HG03378 (cell line): ENCODE results near the gene EFL1.
A peak's percentile ranks its signal among the peaks of the same experiment; 100 is the strongest.
"Not testable (repeated sequence)": the region's sequence is repeated elsewhere in the genome, so short reads cannot be mapped to it uniquely, and the experiment has no call there.

Experiments
- ATAC-seq: cut with Tn5 transposase; IDR thresholded peaks from one replicate; pipeline ENCODE4 v1.9.1; 2021; ENCODE audit warnings: mild to moderate bottlenecking, moderate library complexity; ENCODE audit not compliant: unreplicated experiment

Gene EFL1

DNA sequence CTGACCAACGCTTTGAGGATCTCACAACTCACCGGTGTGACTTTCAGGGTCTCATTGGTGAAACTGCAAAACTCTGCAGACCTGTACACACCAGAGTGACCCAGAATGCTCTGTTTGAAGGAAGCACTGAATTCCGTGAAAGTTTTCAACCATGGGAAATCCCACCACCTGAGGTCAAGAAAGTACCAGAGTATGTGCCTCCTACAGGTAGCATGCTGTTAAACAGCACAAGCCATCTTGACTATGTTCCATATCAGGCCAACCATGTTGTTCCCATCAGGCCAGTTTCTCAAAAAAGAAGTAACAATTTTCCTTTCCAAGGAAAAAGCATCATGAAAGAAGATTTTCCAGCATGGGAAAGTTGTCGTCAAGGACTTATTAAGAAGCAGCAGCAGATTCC is 19.9 kb upstream of the EFL1 start:
- not testable (repeated sequence) for ATAC-seq

DNA sequence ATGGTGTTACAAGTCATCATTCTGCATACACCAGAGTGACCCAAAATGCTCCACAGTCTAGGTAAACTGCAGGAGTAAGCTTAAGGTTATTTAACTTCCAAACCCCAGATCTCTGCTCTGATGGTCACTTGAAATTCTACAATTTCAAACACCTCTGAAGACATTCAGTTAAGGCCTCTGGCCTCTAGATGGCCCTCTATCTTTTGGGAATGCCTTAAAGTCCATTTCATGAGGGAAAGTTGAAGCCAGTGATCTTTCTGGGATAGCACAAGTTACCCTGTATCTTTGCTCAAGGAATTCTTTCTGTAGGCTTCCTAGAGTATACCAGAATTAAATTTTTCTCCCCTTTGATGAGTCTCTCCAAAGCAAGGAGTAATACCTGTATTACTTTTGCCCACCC is 18.7 kb upstream of the EFL1 start:
- not testable (repeated sequence) for ATAC-seq

GRCh38 chr15:82275410-82275809 is 12.9 kb upstream of the EFL1 start:
- no peak for ATAC-seq

DNA sequence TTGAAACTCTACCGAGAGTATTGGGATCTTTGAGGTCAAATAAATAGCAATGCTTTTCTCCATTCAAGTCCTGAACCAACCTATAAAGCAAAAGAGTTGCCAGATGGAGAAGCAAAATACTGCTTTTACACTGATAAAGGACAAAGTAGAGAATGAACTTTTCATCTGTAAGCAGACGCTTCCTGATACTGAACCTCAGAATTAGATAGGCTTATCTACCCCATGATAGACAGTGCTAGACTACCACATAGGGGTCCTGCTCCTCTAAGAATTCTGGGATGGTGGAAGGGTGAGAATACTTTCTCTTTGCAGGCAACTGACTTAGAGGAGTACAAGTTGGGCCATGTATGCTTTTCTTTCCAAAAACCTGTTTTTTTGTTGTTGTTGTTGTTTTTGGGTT is 9.6 kb upstream of the EFL1 start:
- ATAC-seq = no peak

GRCh38 chr15:82268454-82268853 is 5.9 kb upstream of the EFL1 start:
- ATAC-seq = not testable (repeated sequence)

DNA sequence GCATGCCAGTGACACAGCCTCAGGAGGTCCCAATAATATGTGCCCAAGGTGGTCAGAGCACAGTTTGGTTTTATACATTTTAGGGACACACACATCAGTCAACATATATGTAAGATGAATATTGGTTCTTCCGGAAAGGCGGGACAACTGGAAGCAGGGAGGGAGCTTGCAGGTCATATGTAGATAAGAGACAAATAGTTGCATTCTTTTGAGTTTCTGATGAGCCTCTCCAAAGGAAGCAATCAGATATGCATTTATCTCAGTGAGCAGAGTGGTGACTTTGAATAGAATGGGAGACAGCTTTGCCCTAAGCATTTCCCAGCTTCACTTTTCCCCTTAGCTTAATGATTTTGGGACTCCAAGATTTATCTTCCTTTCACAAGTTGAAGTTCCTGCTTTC is 4.6 kb upstream of the EFL1 start:
- not testable (repeated sequence) for ATAC-seq

- ATAC-seq = no peak
These were observed 816 bp upstream of the EFL1 start for GRCh38 chr15:82263350-82263749.

GRCh38 chr15:82261566-82262421 is 740 bp downstream of the EFL1 start:
- ATAC-seq = peak; percentile 29

GRCh38 chr15:82248261-82248660 is 14.3 kb downstream of the EFL1 start:
- not testable (repeated sequence) for ATAC-seq

DNA sequence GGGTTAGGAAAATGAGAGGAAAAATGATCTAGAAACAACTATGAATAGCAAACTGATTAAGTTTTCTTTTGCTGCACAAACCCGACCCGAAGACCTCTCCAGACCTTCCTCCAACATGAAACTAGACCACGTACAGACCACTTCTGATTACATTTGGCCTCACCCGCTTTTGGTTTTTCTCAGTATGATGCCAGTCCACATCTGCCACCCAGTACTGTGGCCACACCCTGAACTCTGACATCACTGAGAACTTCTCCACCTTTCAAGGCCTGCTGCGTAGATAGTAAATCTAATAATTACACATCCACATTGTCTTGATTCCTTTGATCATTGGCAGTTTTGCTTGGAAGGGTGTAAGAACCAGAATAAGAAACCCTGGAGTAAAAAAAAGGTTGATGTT is 16.6 kb downstream of the EFL1 start:
- not testable (repeated sequence) for ATAC-seq

- ATAC-seq = not testable (repeated sequence)
These were observed 18.9 kb downstream of the EFL1 start for GRCh38 chr15:82243644-82244043.

DNA sequence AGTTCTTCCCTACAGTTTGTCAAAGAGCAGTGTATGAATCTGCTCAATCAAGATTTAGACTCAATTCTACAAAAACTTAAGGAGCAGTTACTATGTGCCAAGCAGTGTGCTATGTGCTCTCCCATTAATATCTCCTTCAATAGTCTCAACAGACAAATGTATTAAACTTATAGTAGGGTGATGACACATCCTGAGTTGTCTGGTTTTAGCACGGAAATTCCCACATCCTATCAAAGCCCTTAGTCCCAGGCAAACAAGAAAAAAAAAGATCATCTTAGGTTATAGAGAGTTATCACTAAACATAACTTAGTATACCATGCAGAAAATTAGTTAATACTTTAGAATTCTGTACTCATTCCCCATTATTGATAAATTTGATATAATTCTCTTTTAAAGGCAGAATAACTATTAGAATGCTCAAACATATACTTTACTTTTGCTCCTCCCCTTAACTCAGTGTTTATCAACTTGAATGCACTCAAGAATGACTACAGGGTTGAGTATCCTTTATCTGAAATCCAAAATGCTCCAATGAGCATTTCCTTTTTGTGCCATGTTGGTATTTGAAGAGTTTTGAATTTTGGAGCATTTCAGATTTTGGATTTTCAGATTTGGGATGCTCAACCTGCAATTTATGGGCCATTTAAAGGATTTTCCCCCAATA is 20.6 kb downstream of the EFL1 start:
- ATAC-seq = not testable (repeated sequence)

DNA sequence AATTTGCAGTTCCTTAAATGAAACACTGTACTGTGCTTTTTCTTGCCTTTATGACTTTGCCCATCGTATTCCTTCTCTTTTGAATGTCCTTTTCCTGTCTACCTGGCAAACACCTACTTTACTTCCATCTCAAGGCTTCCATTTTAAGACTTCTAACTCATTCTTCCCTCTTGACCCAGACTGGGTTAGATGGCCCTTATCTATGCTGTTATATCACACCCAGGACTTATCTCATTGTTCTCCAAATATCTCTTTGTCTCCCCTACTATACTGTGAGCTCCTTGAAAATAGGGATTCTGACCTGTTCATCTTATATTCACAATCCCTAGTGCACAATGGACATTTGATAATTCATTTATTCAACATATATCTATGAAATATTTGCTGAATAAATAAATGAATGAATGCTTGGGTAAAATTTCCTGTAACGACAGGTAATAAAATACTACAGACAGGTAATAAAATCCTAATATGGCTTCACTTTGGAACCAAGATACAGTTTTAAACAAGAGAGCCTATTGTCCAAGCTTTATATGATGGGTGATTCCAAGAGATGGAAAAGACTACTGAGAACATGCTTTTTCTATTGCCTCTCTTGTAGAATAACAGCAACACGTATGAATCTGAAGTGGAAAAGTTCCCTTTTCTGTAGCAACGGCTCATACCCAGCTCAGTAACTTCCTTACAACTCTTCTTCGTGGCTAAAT is 22.7 kb downstream of the EFL1 start:
- no peak for ATAC-seq

DNA sequence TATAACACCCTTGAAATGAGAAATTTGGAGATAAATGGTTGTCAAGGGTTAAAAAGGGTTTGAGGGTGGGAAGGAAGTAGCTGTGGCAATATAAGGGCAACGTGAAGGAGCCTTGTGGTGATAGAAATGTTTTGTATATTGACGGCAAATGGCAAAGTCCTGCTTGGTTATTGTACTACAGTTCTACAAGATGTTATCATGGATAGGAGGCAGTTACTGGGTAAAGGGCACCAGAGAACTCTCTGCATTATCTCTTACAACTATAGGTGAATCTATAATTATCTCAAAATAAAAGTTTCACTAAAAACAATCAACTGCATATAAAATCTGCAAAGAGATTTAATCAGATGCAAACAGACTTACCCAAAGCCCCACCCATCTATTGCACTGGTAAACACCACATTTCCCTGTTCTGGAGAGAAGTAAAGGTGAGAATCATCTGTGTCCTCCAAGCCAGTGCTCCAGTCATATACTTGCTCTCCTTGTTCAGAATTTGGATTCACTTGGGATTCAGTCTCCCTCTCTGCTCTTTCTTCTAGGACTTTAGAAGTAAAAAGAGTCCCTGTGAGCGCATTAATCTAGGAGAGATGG is 24.5 kb downstream of the EFL1 start:
- not testable (repeated sequence) for ATAC-seq

- ATAC-seq = no peak
These were observed 30.7 kb downstream of the EFL1 start for GRCh38 chr15:82231842-82232241.

DNA sequence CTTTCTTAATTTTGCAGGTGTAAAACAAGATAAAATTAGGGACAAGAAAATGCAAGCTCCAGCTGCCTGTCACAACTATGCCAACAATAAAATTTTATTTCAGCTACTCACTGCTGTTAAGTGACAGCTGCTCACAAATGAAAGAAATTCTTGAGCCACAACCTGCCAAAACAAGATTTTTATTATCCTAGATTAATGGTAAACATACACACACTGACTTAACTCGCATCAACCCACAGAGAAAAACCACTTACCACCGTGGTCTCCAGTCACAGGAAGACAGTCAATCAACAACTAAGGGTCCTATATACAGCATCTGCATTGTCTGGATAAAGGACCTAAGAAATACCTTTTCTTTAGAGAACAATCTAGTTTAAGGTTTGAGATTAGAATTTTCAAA is 31.3 kb downstream of the EFL1 start:
- ATAC-seq = no peak

- no peak for ATAC-seq
These were observed 33.8 kb downstream of the EFL1 start for GRCh38 chr15:82228750-82229149.

GRCh38 chr15:82221535-82221934 is 41.0 kb downstream of the EFL1 start:
- ATAC-seq = not testable (repeated sequence)

DNA sequence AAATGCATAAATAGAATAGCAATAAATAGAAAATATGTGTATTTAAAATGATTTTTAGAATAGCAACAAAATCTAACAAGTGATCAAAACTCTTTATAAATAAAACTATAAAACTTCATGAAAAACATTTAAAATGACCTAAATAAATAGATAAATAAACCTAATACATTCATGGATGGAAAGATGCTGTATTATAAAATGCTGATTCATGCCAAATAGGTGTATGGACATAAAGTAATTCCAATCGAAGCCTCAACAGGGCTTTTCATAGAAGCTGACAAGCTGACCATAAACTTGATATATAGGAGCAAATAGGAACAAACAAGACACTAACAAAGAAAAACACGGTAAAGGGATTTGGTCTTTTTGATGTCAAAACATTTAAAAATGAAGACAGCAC is 46.4 kb downstream of the EFL1 start:
- not testable (repeated sequence) for ATAC-seq

- not testable (repeated sequence) for ATAC-seq
These were observed 50.3 kb downstream of the EFL1 start for GRCh38 chr15:82212201-82212600.

DNA sequence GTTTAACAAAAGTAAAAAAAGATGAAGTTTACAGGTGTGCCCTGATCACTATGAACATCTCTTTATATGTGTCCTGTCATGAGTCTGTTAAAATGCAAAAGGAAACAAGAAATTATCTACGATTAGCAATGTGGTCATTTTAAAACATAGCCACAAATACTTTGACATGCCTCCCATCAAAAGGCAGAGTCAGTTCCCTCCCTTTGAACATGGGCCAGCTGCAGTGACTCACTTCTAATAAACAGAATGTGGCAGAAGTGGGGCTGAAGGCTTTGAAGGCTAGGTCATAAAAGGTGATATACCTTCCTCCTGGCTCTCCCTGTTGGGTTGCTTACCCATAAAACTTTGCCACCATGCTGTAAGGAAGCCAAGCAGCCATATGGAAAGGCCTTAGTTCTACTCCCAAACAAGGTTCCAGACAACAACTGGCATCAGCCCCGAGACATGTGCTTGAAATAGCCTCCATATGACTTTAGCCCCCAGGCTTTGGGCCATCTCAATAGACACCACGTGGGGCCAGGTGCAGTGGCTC is 52.4 kb downstream of the EFL1 start:
- not testable (repeated sequence) for ATAC-seq
